Daoy (cell line): Measurements from ENCODE around the gene SEC14L3. TPM values are rescaled to one million over a fixed set of nuclear protein-coding genes. Genes with fewer than 3 reads are reported as not detected.

Experiments used
- DNase-seq: peaks from one replicate; pipeline ENCODE4 v3.0.0-alpha.2; 2015; ENCODE audit warnings: low read depth
- total RNA-seq: library from RNA; depleted of rRNA; stranded (reverse); fragments of >200 nt; shearing (Covaris generic); gene quantifications from 2 replicates; pipeline ENCODE4 v1.2.3, GENCODE V29; 2014; rRNA removed

SEC14L3 gene
- not detected in 2 replicates for total RNA-seq

GRCh38 chr22:30471616-30472318 lies at the start of gene SEC14L3:
TSS of gene SEC14L3 (minus strand) at chr22:30472017. CDS start at chr22:30471958, 59 bp downstream.
- DNase-seq, result no peak

GRCh38 chr22:30519842-30520425 lies 48.1 kb upstream of the SEC14L3 start:
- no peak for DNase-seq

GRCh38 chr22:30516731-30517130 lies 44.9 kb upstream of the SEC14L3 start:
- DNase-seq, result no peak

DNA sequence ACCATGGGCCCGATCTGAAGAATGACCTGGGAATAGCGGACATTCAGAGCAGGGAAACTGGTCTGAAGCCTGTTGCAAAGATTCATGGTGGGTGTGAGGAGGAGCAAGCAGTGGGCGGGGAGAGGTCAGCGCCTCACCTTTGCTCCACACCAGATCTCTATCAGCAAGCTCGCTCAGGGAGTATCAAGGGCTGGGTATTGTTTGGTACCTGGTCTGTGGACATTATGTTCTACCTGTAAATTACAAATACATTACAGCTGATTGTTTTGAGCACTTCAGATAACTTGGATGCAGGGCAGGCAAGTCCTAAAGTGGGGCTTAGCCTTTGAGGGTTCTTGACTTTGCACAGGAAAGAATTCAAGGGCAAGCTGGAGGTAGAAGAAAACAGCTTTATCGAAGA lies 44.5 kb upstream of the SEC14L3 start:
- DNase-seq, result no peak

GRCh38 chr22:30514252-30514651 lies 42.4 kb upstream of the SEC14L3 start:
- no peak for DNase-seq

DNA sequence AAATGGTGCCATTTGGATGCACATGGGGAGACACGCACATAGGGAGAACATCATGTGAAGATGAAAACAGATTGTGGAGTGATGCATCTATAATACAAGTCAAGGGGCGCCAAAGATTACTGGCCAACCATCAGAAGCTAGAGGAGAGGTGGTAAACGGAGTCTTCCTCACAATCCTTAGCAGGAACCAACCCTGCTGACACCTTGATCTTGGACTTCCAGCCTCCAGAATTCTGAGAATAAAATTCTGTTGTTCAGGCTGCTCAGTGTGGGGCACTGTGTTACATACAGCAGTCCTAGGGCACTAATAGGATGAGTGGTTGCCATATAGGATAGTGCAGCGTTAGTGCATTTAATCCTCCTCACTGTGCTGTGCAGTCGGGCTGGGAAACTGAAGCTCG lies 41.6 kb upstream of the SEC14L3 start:
- no peak for DNase-seq

DNA sequence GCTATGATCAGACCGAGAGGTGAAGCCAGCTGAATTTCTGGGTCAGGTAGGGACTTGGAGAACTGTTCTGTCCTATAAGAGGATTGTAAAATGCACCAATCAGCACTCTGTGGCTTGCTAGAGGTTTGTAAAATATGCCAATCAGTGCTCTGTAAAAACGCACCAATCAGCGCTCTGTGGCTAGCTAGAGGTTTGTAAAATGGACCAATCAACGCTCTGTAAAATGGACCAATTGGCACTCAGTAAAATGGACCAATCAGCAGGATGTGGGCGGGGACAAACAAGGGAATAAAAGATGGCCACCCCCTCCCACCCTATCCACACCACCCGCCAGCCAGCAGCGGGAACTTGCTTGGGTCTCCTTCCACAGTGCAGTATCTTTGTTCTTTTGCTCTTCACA lies 40.1 kb upstream of the SEC14L3 start:
- no peak for DNase-seq

DNA sequence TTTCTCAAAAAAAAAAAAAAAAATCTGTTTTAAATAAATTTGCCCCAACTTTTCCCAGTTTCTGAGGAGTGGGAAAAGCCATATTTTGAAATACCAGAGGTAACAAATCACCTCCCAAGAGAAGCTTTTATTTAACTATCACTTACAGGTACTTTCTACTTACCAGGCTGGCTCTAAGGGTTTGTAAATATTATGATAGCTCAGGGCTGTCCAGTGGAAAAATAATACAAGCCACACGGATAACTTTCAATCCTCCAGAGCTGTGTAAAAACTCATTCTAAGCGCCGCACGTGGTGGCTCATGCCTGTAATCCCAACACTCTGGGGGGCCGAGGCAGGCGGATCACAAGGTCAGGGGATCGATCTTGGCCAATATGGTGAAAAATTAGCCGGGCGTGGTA lies 39.3 kb upstream of the SEC14L3 start:
- DNase-seq, result no peak

- no peak for DNase-seq
Observed at GRCh38 chr22:30508216-30508615, 36.4 kb upstream of the SEC14L3 start.

DNA sequence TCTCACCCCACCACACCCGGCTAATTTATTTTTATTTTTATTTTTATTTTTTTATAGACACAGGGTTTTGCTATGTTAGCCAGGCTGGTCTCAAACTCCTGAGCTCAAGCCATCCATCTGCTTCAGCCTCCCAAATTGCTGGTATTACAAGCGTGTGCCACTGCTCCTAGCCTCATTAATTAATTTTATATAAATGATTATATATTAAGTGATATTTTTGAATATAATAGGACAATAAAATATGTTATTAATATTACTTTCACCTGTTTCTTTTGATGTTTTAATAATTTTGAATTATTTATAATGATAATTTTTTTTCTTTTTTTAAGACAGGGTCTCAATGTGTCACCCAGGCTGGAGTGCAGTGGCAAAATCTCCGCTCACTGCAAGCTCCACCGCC lies 35.9 kb upstream of the SEC14L3 start:
- DNase-seq, result no peak

GRCh38 chr22:30506507-30506968 lies 34.7 kb upstream of the SEC14L3 start:
- no peak for DNase-seq

GRCh38 chr22:30503551-30503950 lies 31.7 kb upstream of the SEC14L3 start:
- DNase-seq, result no peak

- no peak for DNase-seq
Observed at GRCh38 chr22:30502911-30503310, 31.1 kb upstream of the SEC14L3 start.

- no peak for DNase-seq
Observed at GRCh38 chr22:30502153-30502552, 30.3 kb upstream of the SEC14L3 start.

GRCh38 chr22:30500628-30501027 lies 28.8 kb upstream of the SEC14L3 start:
- no peak for DNase-seq

GRCh38 chr22:30497466-30498150 lies 25.8 kb upstream of the SEC14L3 start:
- no peak for DNase-seq

GRCh38 chr22:30495041-30495784 lies 23.4 kb upstream of the SEC14L3 start:
- no peak for DNase-seq

DNA sequence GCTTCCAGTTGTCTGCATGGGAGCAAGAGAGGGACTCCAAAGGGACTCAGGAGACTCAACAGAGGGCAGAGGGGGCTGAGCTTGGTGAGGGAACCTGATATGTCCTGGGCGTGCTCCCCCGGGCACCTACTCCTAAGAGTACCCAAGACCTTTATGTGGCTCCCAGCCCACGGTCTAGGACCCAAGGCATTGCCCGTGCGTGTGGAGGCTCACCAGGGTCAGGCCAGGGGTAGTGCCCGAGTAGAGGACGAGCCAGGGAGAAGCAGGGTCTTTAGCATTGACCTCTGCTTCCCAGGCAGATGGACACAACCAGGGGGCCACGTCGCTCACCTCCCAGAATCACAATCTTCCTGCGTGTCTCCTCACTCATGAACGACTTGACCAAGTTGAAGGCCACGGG lies 20.3 kb upstream of the SEC14L3 start:
- DNase-seq, result no peak

DNA sequence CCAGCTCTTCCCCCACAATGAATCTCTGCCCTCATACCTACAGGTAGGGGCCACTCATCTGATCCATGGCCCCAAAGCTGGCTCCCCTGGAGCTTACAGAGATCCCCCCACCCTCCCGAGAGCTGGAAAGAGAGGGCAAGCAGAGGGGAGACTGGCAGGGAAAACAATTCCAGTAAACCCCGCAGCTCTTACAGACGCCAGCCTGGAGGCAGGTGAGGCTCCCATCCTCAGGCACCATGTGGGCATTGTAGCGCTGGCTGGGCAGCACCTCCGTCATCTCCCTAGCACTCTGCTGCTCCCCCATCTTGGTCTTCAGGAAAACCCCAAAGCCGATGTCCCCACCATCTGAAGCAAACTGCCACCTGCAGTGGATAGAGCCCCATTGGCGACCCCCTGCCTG lies 19.6 kb upstream of the SEC14L3 start:
- DNase-seq, result no peak

DNA sequence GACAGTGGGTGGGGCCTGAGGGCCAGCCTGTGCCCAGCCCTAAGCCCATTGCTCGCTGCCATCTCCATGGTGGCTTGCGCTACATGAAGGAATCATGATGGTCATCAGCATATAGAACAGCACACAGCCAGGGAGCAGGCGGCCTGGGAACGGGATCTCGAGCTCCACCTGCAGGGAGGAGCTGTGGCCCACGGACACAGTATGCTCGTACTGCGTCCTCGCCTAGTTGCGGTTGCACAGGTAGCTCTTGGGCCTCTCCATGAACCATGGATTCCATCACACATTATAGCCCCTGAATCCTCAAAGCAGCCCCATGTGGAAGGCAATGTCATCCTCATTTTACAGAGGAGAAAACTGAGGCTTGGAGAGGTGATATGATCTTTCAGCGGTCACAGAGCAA lies 18.6 kb upstream of the SEC14L3 start:
- no peak for DNase-seq

DNA sequence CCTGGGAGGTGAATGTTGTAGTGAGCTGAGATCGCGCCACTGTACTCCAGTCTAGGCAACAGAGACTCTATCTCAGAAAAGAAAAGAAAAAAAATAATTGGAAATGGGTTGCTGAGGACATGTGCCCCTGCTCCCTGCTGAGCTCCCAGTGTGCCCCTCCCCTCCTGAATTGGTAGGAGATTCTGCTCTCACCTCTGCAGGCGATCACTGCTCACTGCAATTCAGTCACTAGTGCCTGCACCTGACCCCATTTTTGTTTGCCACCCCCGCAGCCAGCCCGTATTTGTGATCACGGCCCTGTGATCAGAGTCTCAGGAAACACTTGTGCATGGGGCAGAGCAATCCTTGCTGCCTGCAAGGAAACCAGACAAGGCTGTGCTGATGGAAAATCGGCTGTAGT lies 16.3 kb upstream of the SEC14L3 start:
- no peak for DNase-seq

DNA sequence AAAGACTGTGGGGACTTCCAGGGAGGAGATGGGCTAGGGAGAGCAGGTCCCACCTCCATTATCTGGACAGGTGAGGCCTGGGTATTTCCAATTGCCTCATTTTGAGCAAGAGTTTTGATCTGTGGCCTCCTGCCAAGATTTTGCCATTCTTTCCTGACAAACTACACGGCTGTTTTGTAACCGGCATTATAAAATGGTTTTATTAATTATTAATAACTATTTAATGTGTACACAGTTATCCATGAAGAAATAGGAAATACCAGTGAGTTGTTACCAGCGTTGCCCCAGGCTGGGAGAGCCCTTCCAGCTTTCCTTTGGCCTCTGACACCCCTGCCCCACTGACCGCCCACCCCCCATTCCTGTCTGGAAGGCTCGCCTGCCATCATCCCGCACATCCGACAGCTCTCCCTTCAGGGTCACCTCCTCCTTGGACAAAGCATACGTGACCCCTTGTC lies 14.9 kb upstream of the SEC14L3 start:
- DNase-seq, result no peak
